GM06990 (cell line): ENCODE measurements around the gene SPRYD3.

Experiments
- DNase-seq: peaks from one replicate; pipeline ENCODE4 v3.0.0-alpha.2; 2011; ENCODE audit not compliant: insufficient read length; ENCODE audit errors: extremely low read depth
- H3K27me3 ChIP-seq: replicated peaks from 2 replicates; pipeline ENCODE4 v1.6.0; 2011; ENCODE audit warnings: low read length; ENCODE audit not compliant: control insufficient read depth, insufficient read depth
- H3K36me3 ChIP-seq: 2 replicates; pipeline ENCODE4 v1.5.1; 2011; ENCODE audit warnings: low read length; ENCODE audit not compliant: control insufficient read depth, insufficient read depth
- H3K4me3 ChIP-seq: replicated peaks from 2 replicates; pipeline ENCODE4 v1.5.1; 2011; ENCODE audit warnings: low read depth, mild to moderate bottlenecking, control low read depth, low read length
- CTCF ChIP-seq: IDR thresholded peaks from 2 replicates; pipeline ENCODE4 v1.5.1; 2011; ENCODE audit warnings: low read length, control low read depth, mild to moderate bottlenecking, inconsistent platforms; ENCODE audit not compliant: insufficient read depth, poor library complexity, severe bottlenecking

SPRYD3 gene

GRCh38 chr12:53094394-53094787 is 15.2 kb upstream of the SPRYD3 start:
- no peak for DNase-seq
- no peak for TF ChIP-seq CTCF
- Histone ChIP-seq H3K27me3 (no peaks in the 10 kb centered on the region; the same call in 1 of the 2 replicates), H3K36me3 (no peaks in the 10 kb centered on the region), H3K4me3 (no peak overlapping the region)

- Histone ChIP-seq H3K27me3 (no peaks in the 10 kb centered on the region; the same call in 1 of the 2 replicates), H3K4me3 (no peak overlapping the region), H3K36me3 (no peaks in the 10 kb centered on the region)
- DNase-seq: no peak
- no peak for TF ChIP-seq CTCF
Observed at GRCh38 chr12:53093777-53094393, 14.7 kb upstream of the SPRYD3 start.

GRCh38 chr12:53091756-53092155 is 12.6 kb upstream of the SPRYD3 start:
- no peak for TF ChIP-seq CTCF
- Histone ChIP-seq H3K27me3 (no peaks in the 10 kb centered on the region), H3K36me3 (no peaks in the 10 kb centered on the region), H3K4me3 (no peak overlapping the region)
- DNase-seq: no peak

GRCh38 chr12:53090554-53090953 is 11.4 kb upstream of the SPRYD3 start:
- Histone ChIP-seq H3K27me3 (no peaks in the 10 kb centered on the region; the same call in 1 of the 2 replicates), H3K36me3 (no peaks in the 10 kb centered on the region), H3K4me3 (no peak overlapping the region)
- no peak for TF ChIP-seq CTCF
- DNase-seq: no peak

- no peaks in the 10 kb centered on the region; the same call in 1 of the 2 replicates for H3K27me3 ChIP-seq
- no peaks in the 10 kb centered on the region for H3K36me3 ChIP-seq
- no peak for DNase-seq
- no peak overlapping the region for H3K4me3 ChIP-seq
- no peak for TF ChIP-seq CTCF
Observed at GRCh38 chr12:53090105-53090504, 10.9 kb upstream of the SPRYD3 start.

- Histone ChIP-seq H3K27me3 (no peaks in the 10 kb centered on the region; the same call in 1 of the 2 replicates), H3K36me3 (no peaks in the 10 kb centered on the region), H3K4me3 (no peak overlapping the region)
- no peak for TF ChIP-seq CTCF
- no peak for DNase-seq
Observed at GRCh38 chr12:53086361-53086760, 7.2 kb upstream of the SPRYD3 start.
